ENCODE data around the gene PATE3. TPM values are rescaled to one million over a fixed set of nuclear protein-coding genes. Genes with fewer than 3 reads are reported as not detected.

Gene PATE3
- total RNA-seq, 1 experiment from 2014 or later: not detected

DNA sequence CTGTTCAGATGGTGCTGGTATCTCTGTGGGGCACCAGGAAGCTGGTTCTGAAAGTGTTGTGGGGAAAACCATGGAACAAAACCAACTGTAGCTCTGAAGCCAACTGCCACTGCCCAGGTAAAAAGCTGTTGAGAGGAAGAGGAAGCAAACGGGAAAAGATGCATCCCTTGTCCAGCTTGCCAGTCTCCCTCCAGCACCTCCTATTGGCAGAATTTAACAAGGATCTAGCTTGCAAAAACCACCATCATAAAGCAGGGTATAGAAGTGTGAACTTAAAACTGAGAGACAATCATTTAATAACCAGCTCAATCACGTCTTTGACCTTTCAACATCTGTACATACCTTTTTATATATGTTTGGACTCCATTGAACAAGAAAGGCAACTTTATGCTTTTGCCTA, 37.3 kb upstream of the PATE3 start:
- Mint-ChIP-seq H3K4me1 (ENCODE audit: insufficient read depth, unreplicated experiment) (no peaks in the 10 kb centered on the region), H3K27ac (ENCODE audit: low read depth, unreplicated experiment) (no peak overlapping the region), H3K27me3 (ENCODE audit: insufficient read depth, unreplicated experiment) (peaks cover 37% of the 10 kb centered on the region), H3K9me3 (ENCODE audit: unreplicated experiment) (no peaks in the 10 kb centered on the region), H3K36me3 (ENCODE audit: insufficient read depth, unreplicated experiment) (no peaks in the 10 kb centered on the region), H3K4me3 (ENCODE audit: unreplicated experiment) (no peak overlapping the region)
- CTCF ChIA-PET: interaction anchor here (1.3 kb wide), 1 partner anchor 8 kb away, joined by 6 read pairs; no protein-coding TSS in a partner anchor
- TF ChIP-seq, protein P1, sequence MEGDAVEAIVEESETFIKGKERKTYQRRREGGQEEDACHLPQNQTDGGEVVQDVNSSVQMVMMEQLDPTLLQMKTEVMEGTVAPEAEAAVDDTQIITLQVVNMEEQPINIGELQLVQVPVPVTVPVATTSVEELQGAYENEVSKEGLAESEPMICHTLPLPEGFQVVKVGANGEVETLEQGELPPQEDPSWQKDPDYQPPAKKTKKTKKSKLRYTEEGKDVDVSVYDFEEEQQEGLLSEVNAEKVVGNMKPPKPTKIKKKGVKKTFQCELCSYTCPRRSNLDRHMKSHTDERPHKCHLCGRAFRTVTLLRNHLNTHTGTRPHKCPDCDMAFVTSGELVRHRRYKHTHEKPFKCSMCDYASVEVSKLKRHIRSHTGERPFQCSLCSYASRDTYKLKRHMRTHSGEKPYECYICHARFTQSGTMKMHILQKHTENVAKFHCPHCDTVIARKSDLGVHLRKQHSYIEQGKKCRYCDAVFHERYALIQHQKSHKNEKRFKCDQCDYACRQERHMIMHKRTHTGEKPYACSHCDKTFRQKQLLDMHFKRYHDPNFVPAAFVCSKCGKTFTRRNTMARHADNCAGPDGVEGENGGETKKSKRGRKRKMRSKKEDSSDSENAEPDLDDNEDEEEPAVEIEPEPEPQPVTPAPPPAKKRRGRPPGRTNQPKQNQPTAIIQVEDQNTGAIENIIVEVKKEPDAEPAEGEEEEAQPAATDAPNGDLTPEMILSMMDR (IDR thresholded peaks at IDR 0.05; ENCODE audit: unreplicated experiment): no peak
- no TSS peak for BruUV-seq (replicated peaks)
- POLR2A ChIA-PET: no interaction called here
- DNase-seq (ENCODE audit: unreplicated experiment): no peak
- intact Hi-C loops (cut with micrococcal nuclease): no loop called here

DNA sequence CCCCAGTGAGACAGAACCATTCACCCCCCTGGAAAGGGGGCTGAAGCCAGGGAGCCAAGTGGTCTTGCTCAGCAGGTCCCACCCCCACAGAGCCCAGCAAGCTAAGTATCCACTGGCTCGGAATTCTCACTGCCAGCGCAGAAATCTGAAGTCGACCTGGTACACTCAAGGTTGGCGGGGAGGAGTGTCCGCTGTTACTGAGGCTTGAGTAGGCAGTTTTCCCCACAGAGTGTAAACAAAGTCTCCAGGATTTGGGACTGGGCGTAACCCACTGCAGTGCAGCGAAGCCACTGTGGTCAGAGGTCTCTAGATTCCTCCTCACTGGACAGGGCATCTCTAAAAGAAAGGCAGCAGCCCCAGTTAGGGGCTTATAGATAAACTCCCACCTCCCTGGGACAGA, 31.9 kb upstream of the PATE3 start:
- intact Hi-C loops (cut with micrococcal nuclease): no loop called here
- Mint-ChIP-seq H3K4me1 (ENCODE audit: insufficient read depth, unreplicated experiment) (no peaks in the 10 kb centered on the region), H3K27me3 (ENCODE audit: insufficient read depth, unreplicated experiment) (peaks cover 81% of the 10 kb centered on the region), H3K27ac (ENCODE audit: low read depth, unreplicated experiment) (no peak overlapping the region), H3K4me3 (ENCODE audit: unreplicated experiment) (no peak overlapping the region), H3K36me3 (ENCODE audit: insufficient read depth, unreplicated experiment) (no peaks in the 10 kb centered on the region), H3K9me3 (ENCODE audit: unreplicated experiment) (peaks cover 21% of the 10 kb centered on the region)
- CTCF ChIA-PET: no interaction called here
- TF ChIP-seq, protein P1 (IDR thresholded peaks at IDR 0.05; ENCODE audit: unreplicated experiment): no peak
- DNase-seq (ENCODE audit: unreplicated experiment): no peak
- POLR2A ChIA-PET: no interaction called here
- BruUV-seq (replicated peaks): no TSS peak

GRCh38 chr11:125762445-125762844, 25.5 kb upstream of the PATE3 start:
- no TSS peak for BruUV-seq (replicated peaks)
- Mint-ChIP-seq H3K27ac (ENCODE audit: low read depth, unreplicated experiment) (no peak overlapping the region), H3K4me1 (ENCODE audit: insufficient read depth, unreplicated experiment) (no peaks in the 10 kb centered on the region), H3K27me3 (ENCODE audit: insufficient read depth, unreplicated experiment) (peaks cover 41% of the 10 kb centered on the region), H3K9me3 (ENCODE audit: unreplicated experiment) (peaks cover 14% of the 10 kb centered on the region), H3K4me3 (ENCODE audit: unreplicated experiment) (no peak overlapping the region), H3K36me3 (ENCODE audit: insufficient read depth, unreplicated experiment) (no peaks in the 10 kb centered on the region)
- TF ChIP-seq, protein P1 (IDR thresholded peaks at IDR 0.05; ENCODE audit: unreplicated experiment): no peak
- CTCF ChIA-PET: no interaction called here
- POLR2A ChIA-PET: no interaction called here
- DNase-seq (ENCODE audit: unreplicated experiment): no peak
- intact Hi-C loops (cut with micrococcal nuclease): no loop called here

GRCh38 chr11:125763483-125763882, 24.4 kb upstream of the PATE3 start:
- no peak overlapping the region for H3K27ac Mint-ChIP-seq (ENCODE audit: low read depth, unreplicated experiment)
- ChIA-PET POLR2A (no interaction called here), CTCF (no interaction called here)
- no peak for DNase-seq (ENCODE audit: unreplicated experiment)
- peaks cover 41% of the 10 kb centered on the region for H3K27me3 Mint-ChIP-seq (ENCODE audit: insufficient read depth, unreplicated experiment)
- H3K4me1 Mint-ChIP-seq (ENCODE audit: insufficient read depth, unreplicated experiment): no peaks in the 10 kb centered on the region
- H3K4me3 Mint-ChIP-seq (ENCODE audit: unreplicated experiment): no peak overlapping the region
- H3K9me3 Mint-ChIP-seq (ENCODE audit: unreplicated experiment): peaks cover 6% of the 10 kb centered on the region
- H3K36me3 Mint-ChIP-seq (ENCODE audit: insufficient read depth, unreplicated experiment): no peaks in the 10 kb centered on the region
- no TSS peak for BruUV-seq (replicated peaks)
- TF ChIP-seq, protein P1 (IDR thresholded peaks at IDR 0.05; ENCODE audit: unreplicated experiment): no peak
- intact Hi-C loops (cut with micrococcal nuclease): no loop called here
